Liver (tissue), 9 donors: Measurements from ENCODE around the gene PYGB. TPM values are rescaled to one million over a fixed set of nuclear protein-coding genes. Genes with fewer than 3 reads are reported as not detected.

ENCODE experiments used
- DNase-seq: peaks from one replicate; pipeline ENCODE4 v3.0.0-alpha.2; 2017; ENCODE audit warnings: low spot score
- H3K27ac ChIP-seq, 2 donors: one replicate each; pipeline ENCODE4 v1.7.0; 2013; ENCODE audit warnings: inconsistent platforms in 2 of 2, low read length in 2 of 2, control low read depth in 1 of 2, low read depth in 1 of 2, mild to moderate bottlenecking in 1 of 2
- H3K27me3 ChIP-seq, 4 donors: one replicate each; pipeline versions ENCODE4 v1.6.1 to v1.7.0; 2013; ENCODE audit warnings: low read length in 3 of 4, inconsistent platforms in 1 of 4, mild to moderate bottlenecking in 1 of 4, moderate library complexity in 1 of 4; ENCODE audit not compliant: control insufficient read depth in 4 of 4, insufficient read depth in 4 of 4
- H3K36me3 ChIP-seq, 4 donors: one replicate each; pipeline versions ENCODE4 v1.6.1 to v1.7.0; 2013; ENCODE audit warnings: low read length in 3 of 4, mild to moderate bottlenecking in 3 of 4, low read depth in 1 of 4, moderate library complexity in 1 of 4; ENCODE audit not compliant: control insufficient read depth in 4 of 4, insufficient read depth in 3 of 4
- H3K4me1 ChIP-seq, 4 donors: one replicate each; pipeline versions ENCODE4 v1.6.1 to v1.7.0; 2013; ENCODE audit warnings: low read length in 3 of 4, mild to moderate bottlenecking in 3 of 4, moderate library complexity in 1 of 4; ENCODE audit not compliant: control insufficient read depth in 4 of 4, insufficient read depth in 4 of 4
- H3K4me3 ChIP-seq, 3 donors: one replicate each; pipeline versions ENCODE4 v1.6.1 to v1.7.0; 2013; ENCODE audit warnings: low read length in 3 of 3, control low read depth in 1 of 3, low read depth in 1 of 3, mild to moderate bottlenecking in 1 of 3
- H3K9ac ChIP-seq, 2 donors: one replicate each; pipeline ENCODE4 v1.7.0; 2013; ENCODE audit warnings: low read length in 2 of 2, mild to moderate bottlenecking in 2 of 2, moderate library complexity in 2 of 2, control low read depth in 1 of 2, low read depth in 1 of 2
- H3K9me3 ChIP-seq, 4 donors: one replicate each; pipeline versions ENCODE4 v1.6.1 to v1.7.0; 2013; ENCODE audit warnings: low read length in 3 of 4; ENCODE audit not compliant: control insufficient read depth in 4 of 4
- ATF3 ChIP-seq: IDR thresholded peaks from 2 replicates; pipeline ENCODE4 v1.6.1; 2016; ENCODE audit warnings: antibody characterized with exemption
- GABPA ChIP-seq, 2 donors: IDR thresholded peaks in 1 of 2; conservative IDR thresholded peaks in 1 of 2; 2 replicates each; pipeline ENCODE4 v1.6.1; 2016; ENCODE audit warnings: antibody characterized with exemption in 2 of 2, mild to moderate bottlenecking in 1 of 2, moderate library complexity in 1 of 2
- JUND ChIP-seq, 2 donors: IDR thresholded peaks; 2 replicates each; pipeline ENCODE4 v1.6.1; 2016; ENCODE audit warnings: antibody characterized with exemption in 2 of 2
- NR2F2 ChIP-seq: IDR thresholded peaks from 2 replicates; pipeline ENCODE4 v1.6.1; 2016; ENCODE audit warnings: antibody characterized with exemption
- RAD21 ChIP-seq, 2 donors: IDR thresholded peaks; 2 replicates each; pipeline ENCODE4 v1.6.1; 2016; ENCODE audit warnings: antibody characterized with exemption in 2 of 2, mild to moderate bottlenecking in 2 of 2
- RXRA ChIP-seq, 2 donors: IDR thresholded peaks; 2 replicates each; pipeline ENCODE4 v1.6.1; 2017 to 2018; ENCODE audit warnings: antibody characterized with exemption in 2 of 2, mild to moderate bottlenecking in 1 of 2
- SP1 ChIP-seq: IDR thresholded peaks from 2 replicates; pipeline ENCODE4 v1.6.1; 2018; ENCODE audit warnings: antibody characterized with exemption, mild to moderate bottlenecking
- TAF1 ChIP-seq: conservative IDR thresholded peaks from 2 replicates; pipeline ENCODE4 v1.6.1; 2016; ENCODE audit warnings: antibody characterized with exemption, mild to moderate bottlenecking
- YY1 ChIP-seq: IDR thresholded peaks from 2 replicates; pipeline ENCODE4 v1.6.1; 2016; ENCODE audit warnings: antibody characterized with exemption, mild to moderate bottlenecking
- ZBTB33 ChIP-seq: IDR thresholded peaks from 2 replicates; pipeline ENCODE4 v1.6.1; 2016; ENCODE audit warnings: antibody characterized with exemption
- WGBS: extraction: QIAGEN DNeasy Blood & Tissue Kit; methylation state at CpG from one replicate; pipeline ENCODE4 v1.1.7; 2013; 5-methylcytosine and 5-hydroxymethylcytosine counted together
- polyA plus RNA-seq, 2 donors: library from polyadenylated mRNA; stranded (reverse) in 1 of 2; unstranded in 1 of 2; fragments of 200-250 nt in 1 of 2; fragments of >200 nt in 1 of 2; fragmentation: Nextera tagmentation in 1 of 2; extraction: Ambion mirVana in 1 of 2; gene quantifications; one replicate each; pipeline versions ENCODE4 v1.2.1 to v1.2.3, GENCODE V29; 2013 to 2015
- total RNA-seq, 2 donors: library from RNA; depleted of rRNA; stranded (reverse); fragments of >200 nt; gene quantifications; one replicate each; pipeline ENCODE4 v1.2.3, GENCODE V29; 2014
- TF ChIP-seq, protein P1 (sequence below): fragments of 150-350 bp; IDR thresholded peaks from 2 replicates; pipeline ENCODE4 v1.5.1; 2017; ENCODE audit warnings: improper control_type of control experiment, low read depth, low read length; ENCODE audit not compliant: missing input control
- donor health status: healthy.
- donor health status: healthy.
- donor health status: healthy.
- donor health status: healthy.
- donor health status: healthy.

The PYGB gene
- total and polyA plus RNA-seq, 4 donors: 3.6 to 11.7 (median 9.8) TPM

GRCh38 chr20:25315418-25316210 lies 67.7 kb downstream of the PYGB start (continued):
- TF ChIP-seq, protein P1, sequence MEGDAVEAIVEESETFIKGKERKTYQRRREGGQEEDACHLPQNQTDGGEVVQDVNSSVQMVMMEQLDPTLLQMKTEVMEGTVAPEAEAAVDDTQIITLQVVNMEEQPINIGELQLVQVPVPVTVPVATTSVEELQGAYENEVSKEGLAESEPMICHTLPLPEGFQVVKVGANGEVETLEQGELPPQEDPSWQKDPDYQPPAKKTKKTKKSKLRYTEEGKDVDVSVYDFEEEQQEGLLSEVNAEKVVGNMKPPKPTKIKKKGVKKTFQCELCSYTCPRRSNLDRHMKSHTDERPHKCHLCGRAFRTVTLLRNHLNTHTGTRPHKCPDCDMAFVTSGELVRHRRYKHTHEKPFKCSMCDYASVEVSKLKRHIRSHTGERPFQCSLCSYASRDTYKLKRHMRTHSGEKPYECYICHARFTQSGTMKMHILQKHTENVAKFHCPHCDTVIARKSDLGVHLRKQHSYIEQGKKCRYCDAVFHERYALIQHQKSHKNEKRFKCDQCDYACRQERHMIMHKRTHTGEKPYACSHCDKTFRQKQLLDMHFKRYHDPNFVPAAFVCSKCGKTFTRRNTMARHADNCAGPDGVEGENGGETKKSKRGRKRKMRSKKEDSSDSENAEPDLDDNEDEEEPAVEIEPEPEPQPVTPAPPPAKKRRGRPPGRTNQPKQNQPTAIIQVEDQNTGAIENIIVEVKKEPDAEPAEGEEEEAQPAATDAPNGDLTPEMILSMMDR: no peak
- TF ChIP-seq SP1 (no peak), NR2F2 (no peak)

DNA sequence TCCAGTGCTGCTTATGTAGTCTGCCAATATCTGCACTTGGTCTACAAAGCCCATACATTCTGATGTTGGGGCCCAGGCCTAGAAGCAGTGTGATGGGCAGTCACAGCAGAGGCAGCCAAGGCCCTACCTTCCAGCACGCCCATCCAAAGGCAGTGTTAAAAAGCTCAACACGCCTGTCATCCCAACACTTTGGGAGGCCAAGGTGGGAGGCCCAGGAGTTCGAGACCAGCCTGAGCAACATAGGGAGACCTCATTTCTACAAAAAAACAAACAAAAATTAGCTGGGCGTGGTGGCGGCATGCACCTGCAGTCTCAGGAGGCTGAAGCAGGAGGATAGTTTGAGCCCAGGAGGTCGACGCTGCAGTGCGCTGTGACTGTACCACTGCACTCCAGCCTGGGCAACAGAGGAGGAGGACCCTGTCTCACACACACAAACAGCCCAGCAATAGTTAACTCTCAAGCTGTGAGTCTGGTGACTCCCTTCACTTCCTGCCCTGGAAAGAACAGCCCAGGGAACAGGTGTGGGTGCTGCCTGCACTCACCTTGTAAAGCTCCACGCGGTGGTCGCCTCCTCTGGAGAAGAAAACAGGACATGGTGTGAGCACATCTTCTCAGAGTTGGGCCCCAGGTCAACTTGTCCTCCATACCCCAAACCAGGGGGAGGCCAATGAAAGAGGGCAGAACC lies 68.8 kb downstream of the PYGB start:
- Histone ChIP-seq H3K27ac (no peak overlapping the region), H3K9ac (no peak overlapping the region), H3K4me3 (no peak overlapping the region), H3K4me1 (no peaks in the 10 kb centered on the region), H3K36me3 (peaks cover 0 to 2% (median 0%) of the 10 kb centered on the region in 4 donors), H3K9me3 (no peaks in the 10 kb centered on the region), H3K27me3 (no peaks in the 10 kb centered on the region)
- TF ChIP-seq RAD21 (IDR thresholded peaks at IDR 0.05) (no peak), RXRA (IDR thresholded peaks at IDR 0.05) (no peak), YY1 (no peak), ATF3 (no peak), GABPA (IDR thresholded peaks at IDR 0.05 in 1 of 2, conservative IDR thresholded peaks at IDR 0.05 in 1 of 2) (no peak), JUND (IDR thresholded peaks at IDR 0.05) (no peak), TAF1 (no peak), ZBTB33 (no peak)
- TF ChIP-seq, protein P1: no peak
- WGBS: 97% methylated on average over 11 of the region's 11 CpGs
- no peak for DNase-seq
